ENCODE measurements around the gene PKD1L1.
"Not testable (repeated sequence)": the region's sequence is repeated elsewhere in the genome, so short reads cannot be mapped to it uniquely, and the experiment has no call there.

DNA sequence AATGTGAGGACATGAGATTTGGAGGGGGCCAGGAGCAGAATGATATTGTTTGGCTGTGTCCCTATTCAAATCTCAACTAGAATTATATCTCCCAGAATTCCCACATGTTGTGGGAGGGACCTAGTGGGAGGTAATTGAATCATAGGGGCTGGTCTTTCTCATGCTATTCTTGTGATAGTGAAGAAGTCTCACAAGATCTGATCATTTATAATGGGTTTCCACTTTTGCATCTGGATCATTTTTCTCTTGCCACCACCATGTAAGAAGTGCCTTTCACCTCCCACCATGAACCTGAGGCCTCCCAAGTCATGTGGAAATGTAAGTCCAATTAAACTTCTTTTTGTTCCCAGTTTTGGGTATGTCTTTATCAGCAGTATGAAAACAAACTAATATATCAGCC, 153.1 kb downstream of the PKD1L1 start:
- not testable (repeated sequence) for TF ChIP-seq CTCF (IDR thresholded peaks at IDR 0.05; ENCODE audit: low read depth, low read length); MYC (IDR thresholded peaks at IDR 0.05; ENCODE audit: low read depth, low read length); POLR2A (IDR thresholded peaks at IDR 0.05; ENCODE audit: extremely low read depth, insufficient read length)

All from NB4 (cell line).